Keratinocyte (primary cell): ENCODE data around the gene FBRS.

Experiments used
- EZH2 ChIP-seq: IDR thresholded peaks from one replicate; pipeline ENCODE4 v1.6.1; 2012; ENCODE audit warnings: inconsistent platforms, mild to moderate bottlenecking, low read length, moderate library complexity
- TF ChIP-seq, protein P1 (sequence below), 3 experiments: IDR thresholded peaks in 1 of 3; conservative IDR thresholded peaks in 1 of 3; optimal IDR thresholded peaks in 1 of 3; 2 replicates in 2 of 3; 3 replicates in 1 of 3; pipeline versions ENCODE3 to v1.5.1; 2011; ENCODE audit warnings: low read length in 3 of 3, mild to moderate bottlenecking in 3 of 3, moderate library complexity in 2 of 3, control low read depth in 1 of 3, inconsistent platforms in 1 of 3; ENCODE audit not compliant: insufficient read depth in 2 of 3; ENCODE audit errors: extremely low read depth in 1 of 3

- TF ChIP-seq, protein P1, sequence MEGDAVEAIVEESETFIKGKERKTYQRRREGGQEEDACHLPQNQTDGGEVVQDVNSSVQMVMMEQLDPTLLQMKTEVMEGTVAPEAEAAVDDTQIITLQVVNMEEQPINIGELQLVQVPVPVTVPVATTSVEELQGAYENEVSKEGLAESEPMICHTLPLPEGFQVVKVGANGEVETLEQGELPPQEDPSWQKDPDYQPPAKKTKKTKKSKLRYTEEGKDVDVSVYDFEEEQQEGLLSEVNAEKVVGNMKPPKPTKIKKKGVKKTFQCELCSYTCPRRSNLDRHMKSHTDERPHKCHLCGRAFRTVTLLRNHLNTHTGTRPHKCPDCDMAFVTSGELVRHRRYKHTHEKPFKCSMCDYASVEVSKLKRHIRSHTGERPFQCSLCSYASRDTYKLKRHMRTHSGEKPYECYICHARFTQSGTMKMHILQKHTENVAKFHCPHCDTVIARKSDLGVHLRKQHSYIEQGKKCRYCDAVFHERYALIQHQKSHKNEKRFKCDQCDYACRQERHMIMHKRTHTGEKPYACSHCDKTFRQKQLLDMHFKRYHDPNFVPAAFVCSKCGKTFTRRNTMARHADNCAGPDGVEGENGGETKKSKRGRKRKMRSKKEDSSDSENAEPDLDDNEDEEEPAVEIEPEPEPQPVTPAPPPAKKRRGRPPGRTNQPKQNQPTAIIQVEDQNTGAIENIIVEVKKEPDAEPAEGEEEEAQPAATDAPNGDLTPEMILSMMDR (optimal IDR thresholded peaks at IDR 0.05 in 1 of 3, IDR thresholded peaks at IDR 0.05 in 1 of 3, conservative IDR thresholded peaks at IDR 0.05 in 1 of 3; ENCODE audit: extremely low read depth in 1 of 3, insufficient read depth in 2 of 3, low read length in 3 of 3), result no peak
- TF ChIP-seq EZH2, result no peak
Measured at GRCh38 chr16:30623536-30624283, 34.5 kb upstream of the FBRS start.
